Measurements from ENCODE around the gene PRIMA1. TPM values are rescaled to one million over a fixed set of nuclear protein-coding genes. Genes with fewer than 3 reads are reported as not detected.

PRIMA1 gene
- total RNA-seq, 2 experiments from 2014 or later = not detected

DNA sequence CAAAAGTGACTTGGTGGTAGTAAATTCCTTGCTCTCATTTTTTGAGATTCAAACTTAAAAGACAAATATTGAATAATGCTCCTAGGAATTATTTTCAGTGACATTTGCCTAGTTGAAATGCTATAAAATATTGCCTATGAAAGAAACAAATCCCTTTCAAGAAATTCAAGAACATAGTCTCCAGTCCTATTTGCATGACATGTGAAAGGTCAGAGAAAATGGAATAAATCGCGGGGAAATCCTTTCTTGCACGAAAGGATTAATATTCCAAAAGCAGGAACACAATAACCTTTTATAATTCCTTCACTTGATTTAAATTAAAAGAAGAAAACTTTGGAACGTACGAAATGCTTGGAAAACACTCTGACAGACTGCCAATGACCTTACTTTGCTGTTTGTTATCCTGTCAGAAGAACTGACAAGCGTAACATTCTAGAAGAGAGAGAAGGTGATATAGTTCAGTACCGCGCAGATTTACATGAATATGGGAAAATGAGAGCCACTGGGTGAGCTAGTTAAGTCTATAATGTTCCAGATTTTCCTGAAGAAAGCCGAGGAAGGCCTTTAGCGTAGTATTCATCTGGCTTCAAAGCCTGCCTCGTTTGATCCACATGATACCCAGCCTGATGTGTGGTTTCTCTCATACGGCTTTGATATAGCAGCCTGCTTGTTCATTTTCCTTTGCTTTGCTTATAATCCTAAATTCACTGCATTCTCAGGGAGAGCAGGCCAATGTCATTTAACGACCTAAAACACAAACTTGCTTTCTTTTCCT, 103.0 kb downstream of the PRIMA1 start:
- POLR2A ChIA-PET = no interaction called here
- Mint-ChIP-seq H3K4me3 (no peak overlapping the region), H3K4me1 (ENCODE audit: low read depth) (no peaks in the 10 kb centered on the region), H3K27me3 (peaks cover 19% of the 10 kb centered on the region), H3K27ac (no peak overlapping the region), H3K36me3 (ENCODE audit: low read depth) (no peaks in the 10 kb centered on the region), H3K9me3 (no peaks in the 10 kb centered on the region)
- intact Hi-C loops (cut with micrococcal nuclease) = no loop called here
- ATAC-seq (no peak), DNase-seq (no peak)
- TF ChIP-seq, protein P1, sequence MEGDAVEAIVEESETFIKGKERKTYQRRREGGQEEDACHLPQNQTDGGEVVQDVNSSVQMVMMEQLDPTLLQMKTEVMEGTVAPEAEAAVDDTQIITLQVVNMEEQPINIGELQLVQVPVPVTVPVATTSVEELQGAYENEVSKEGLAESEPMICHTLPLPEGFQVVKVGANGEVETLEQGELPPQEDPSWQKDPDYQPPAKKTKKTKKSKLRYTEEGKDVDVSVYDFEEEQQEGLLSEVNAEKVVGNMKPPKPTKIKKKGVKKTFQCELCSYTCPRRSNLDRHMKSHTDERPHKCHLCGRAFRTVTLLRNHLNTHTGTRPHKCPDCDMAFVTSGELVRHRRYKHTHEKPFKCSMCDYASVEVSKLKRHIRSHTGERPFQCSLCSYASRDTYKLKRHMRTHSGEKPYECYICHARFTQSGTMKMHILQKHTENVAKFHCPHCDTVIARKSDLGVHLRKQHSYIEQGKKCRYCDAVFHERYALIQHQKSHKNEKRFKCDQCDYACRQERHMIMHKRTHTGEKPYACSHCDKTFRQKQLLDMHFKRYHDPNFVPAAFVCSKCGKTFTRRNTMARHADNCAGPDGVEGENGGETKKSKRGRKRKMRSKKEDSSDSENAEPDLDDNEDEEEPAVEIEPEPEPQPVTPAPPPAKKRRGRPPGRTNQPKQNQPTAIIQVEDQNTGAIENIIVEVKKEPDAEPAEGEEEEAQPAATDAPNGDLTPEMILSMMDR (IDR thresholded peaks at IDR 0.05) = no peak
- CTCF ChIA-PET = interaction anchor here (0.7 to 1.4 kb wide), 2 partner anchors 34 to 208 kb away, joined by 3 to 4 read pairs; no protein-coding TSS in a partner anchor

DNA sequence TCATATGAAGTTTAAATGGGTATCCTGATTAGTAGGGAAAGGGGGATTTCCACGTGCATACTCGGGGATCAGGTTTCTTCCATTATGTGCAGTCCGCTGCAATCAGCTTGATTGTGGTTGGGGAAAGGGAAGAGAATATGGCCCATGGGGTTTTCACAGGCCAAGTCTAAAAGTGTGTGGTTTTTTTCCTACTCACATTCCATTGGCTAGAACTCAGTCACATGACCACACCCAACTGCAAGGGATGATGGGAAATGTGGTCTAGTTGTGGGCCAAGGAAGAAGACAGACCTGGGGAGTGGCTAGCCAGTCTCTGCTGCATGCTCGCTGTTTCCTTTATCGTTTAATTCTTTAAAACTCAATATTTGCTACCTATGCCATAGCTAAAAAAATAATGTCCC, 105.1 kb downstream of the PRIMA1 start:
- ChIA-PET POLR2A (no interaction called here), CTCF (no interaction called here)
- no peak overlapping the region for H3K27ac Mint-ChIP-seq
- peaks cover 12% of the 10 kb centered on the region for H3K27me3 Mint-ChIP-seq
- H3K4me3 Mint-ChIP-seq = no peak overlapping the region
- H3K4me1 Mint-ChIP-seq (ENCODE audit: low read depth) = no peaks in the 10 kb centered on the region
- DNase-seq (peak; percentile 5), ATAC-seq (no peak)
- H3K9me3 Mint-ChIP-seq = no peaks in the 10 kb centered on the region
- intact Hi-C loops (cut with micrococcal nuclease) = no loop called here
- TF ChIP-seq, protein P1 (IDR thresholded peaks at IDR 0.05) = no peak
- H3K36me3 Mint-ChIP-seq (ENCODE audit: low read depth) = no peaks in the 10 kb centered on the region

DNA sequence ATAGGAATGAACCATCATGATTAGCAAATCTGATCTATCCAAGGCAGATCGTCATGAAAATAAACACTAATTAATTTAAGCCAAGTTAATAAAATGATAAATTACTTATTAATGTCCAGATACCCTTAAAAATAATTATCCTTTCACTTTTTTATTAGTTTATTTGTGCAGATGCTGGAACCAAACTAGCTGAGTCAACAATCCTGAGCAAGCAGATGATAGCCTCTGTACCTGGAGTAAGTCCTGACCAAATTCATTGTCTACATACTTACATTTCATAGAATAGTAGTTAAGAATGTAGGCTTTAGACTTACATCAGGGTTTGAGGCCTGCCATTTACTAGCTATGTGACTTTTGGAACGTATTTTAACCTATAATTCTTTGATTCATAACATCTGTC, 105.8 kb downstream of the PRIMA1 start:
- ATAC-seq = no peak
- Mint-ChIP-seq H3K9me3 (no peaks in the 10 kb centered on the region), H3K36me3 (ENCODE audit: low read depth) (no peaks in the 10 kb centered on the region), H3K4me3 (no peak overlapping the region), H3K27ac (no peak overlapping the region), H3K27me3 (peaks cover 8% of the 10 kb centered on the region), H3K4me1 (ENCODE audit: low read depth) (no peaks in the 10 kb centered on the region)
- POLR2A ChIA-PET = no interaction called here
- TF ChIP-seq, protein P1 (IDR thresholded peaks at IDR 0.05) = no peak
- no peak for DNase-seq
- intact Hi-C loops (cut with micrococcal nuclease) = no loop called here
- CTCF ChIA-PET = no interaction called here

DNA sequence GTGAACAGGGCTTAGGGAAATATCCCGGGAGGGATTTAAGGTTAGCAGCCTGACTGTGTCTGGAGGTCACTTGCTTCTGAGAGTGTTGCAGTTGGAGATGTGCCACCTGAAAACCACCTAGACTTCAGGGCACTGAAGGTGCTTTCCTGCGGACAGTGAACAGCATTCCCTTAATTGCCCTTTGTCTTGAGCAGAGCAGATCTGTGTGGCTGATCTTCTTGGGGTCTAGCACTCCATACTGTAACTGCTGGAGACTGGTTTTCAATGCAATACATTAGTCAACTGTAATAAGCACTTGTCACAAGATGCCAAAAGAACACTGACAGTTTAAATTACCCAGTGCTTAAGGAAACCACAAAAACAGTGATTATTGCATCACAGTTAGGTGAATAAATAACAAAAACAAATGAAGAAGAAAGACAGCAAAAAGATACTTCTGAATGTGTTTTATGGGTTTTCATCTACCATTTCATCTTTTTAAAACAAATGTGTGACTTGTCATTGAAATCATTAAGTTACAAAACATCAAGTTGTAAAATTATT, 111.8 kb downstream of the PRIMA1 start:
- Mint-ChIP-seq H3K27ac (no peak overlapping the region), H3K4me1 (ENCODE audit: low read depth) (no peaks in the 10 kb centered on the region), H3K4me3 (no peak overlapping the region), H3K9me3 (no peaks in the 10 kb centered on the region), H3K36me3 (ENCODE audit: low read depth) (no peaks in the 10 kb centered on the region), H3K27me3 (peaks cover 11% of the 10 kb centered on the region)
- ChIA-PET CTCF (no interaction called here), POLR2A (no interaction called here)
- TF ChIP-seq, protein P1 (IDR thresholded peaks at IDR 0.05) = no peak
- DNase-seq (no peak), ATAC-seq (no peak)
- intact Hi-C loops (cut with micrococcal nuclease) = no loop called here

DNA sequence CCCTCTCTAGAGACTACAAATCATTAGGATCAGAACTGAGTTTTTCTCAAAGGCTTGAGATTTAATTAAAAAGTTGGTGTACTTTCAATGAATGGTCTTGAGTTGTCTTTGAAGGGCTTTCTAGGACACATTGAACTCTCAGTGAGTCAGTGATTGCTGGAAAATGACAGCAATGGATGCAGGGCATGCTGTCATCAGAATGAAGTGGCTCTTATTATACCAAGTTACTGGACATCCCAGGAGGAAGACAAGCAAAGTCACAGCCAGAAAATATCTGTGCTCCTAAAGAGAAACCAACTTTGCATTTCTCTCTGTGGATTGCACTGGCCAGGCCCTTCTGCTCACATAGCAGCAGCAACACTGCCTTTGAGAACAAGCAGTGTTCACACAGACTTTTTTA, 112.6 kb downstream of the PRIMA1 start:
- DNase-seq = no peak
- no peaks in the 10 kb centered on the region for H3K36me3 Mint-ChIP-seq (ENCODE audit: low read depth)
- H3K4me1 Mint-ChIP-seq (ENCODE audit: low read depth) = no peaks in the 10 kb centered on the region
- TF ChIP-seq, protein P1 (IDR thresholded peaks at IDR 0.05) = no peak
- ATAC-seq = no peak
- H3K27me3 Mint-ChIP-seq = peaks cover 11% of the 10 kb centered on the region
- no peaks in the 10 kb centered on the region for H3K9me3 Mint-ChIP-seq
- intact Hi-C loops (cut with micrococcal nuclease) = no loop called here
- ChIA-PET CTCF (no interaction called here), POLR2A (no interaction called here)
- no peak overlapping the region for H3K27ac Mint-ChIP-seq
- no peak overlapping the region for H3K4me3 Mint-ChIP-seq

Measured in activated CD8-positive, alpha-beta T cell treated with anti-CD3 and anti-CD28 coated beads for 36 hours (primary cell).